HG03354 (cell line): ENCODE data around the gene CNNM2.
"Not testable (repeated sequence)": the region's sequence is repeated elsewhere in the genome, so short reads cannot be mapped to it uniquely, and the experiment has no call there.

Experiments used
- ATAC-seq: cut with Tn5 transposase; IDR thresholded peaks from one replicate; pipeline ENCODE4 v1.9.1; 2021; ENCODE audit warnings: mild to moderate bottlenecking; ENCODE audit not compliant: unreplicated experiment, poor library complexity, severe bottlenecking

Gene CNNM2

GRCh38 chr10:102919992-102920739 is 2.1 kb downstream of the CNNM2 start:
- ATAC-seq: no peak

GRCh38 chr10:102923601-102924000 is 5.5 kb downstream of the CNNM2 start:
- no peak for ATAC-seq

GRCh38 chr10:102926842-102927241 is 8.7 kb downstream of the CNNM2 start:
- no peak for ATAC-seq

- no peak for ATAC-seq
These were observed 9.4 kb downstream of the CNNM2 start for GRCh38 chr10:102927311-102928010.

GRCh38 chr10:102928442-102928841 is 10.3 kb downstream of the CNNM2 start:
- ATAC-seq: not testable (repeated sequence)

GRCh38 chr10:102930720-102931119 is 12.6 kb downstream of the CNNM2 start:
- no peak for ATAC-seq

GRCh38 chr10:102931643-102932042 is 13.5 kb downstream of the CNNM2 start:
- no peak for ATAC-seq

GRCh38 chr10:102935505-102935904 is 17.4 kb downstream of the CNNM2 start:
- ATAC-seq: no peak

GRCh38 chr10:102935939-102936605 is 18.0 kb downstream of the CNNM2 start:
- no peak for ATAC-seq

- ATAC-seq: no peak
These were observed 23.3 kb downstream of the CNNM2 start for GRCh38 chr10:102941401-102941800.

GRCh38 chr10:102945449-102945848 is 27.4 kb downstream of the CNNM2 start:
- no peak for ATAC-seq

- no peak for ATAC-seq
These were observed 27.9 kb downstream of the CNNM2 start for GRCh38 chr10:102945962-102946361.

- no peak for ATAC-seq
These were observed 28.9 kb downstream of the CNNM2 start for GRCh38 chr10:102946992-102947391.

GRCh38 chr10:102948176-102948575 is 30.1 kb downstream of the CNNM2 start:
- no peak for ATAC-seq

GRCh38 chr10:102948786-102949185 is 30.7 kb downstream of the CNNM2 start:
- ATAC-seq: no peak

- no peak for ATAC-seq
These were observed 31.8 kb downstream of the CNNM2 start for GRCh38 chr10:102949916-102950315.

GRCh38 chr10:102951316-102951715 is 33.2 kb downstream of the CNNM2 start:
- ATAC-seq: no peak

- no peak for ATAC-seq
These were observed 41.3 kb downstream of the CNNM2 start for GRCh38 chr10:102959360-102959759.

GRCh38 chr10:102960157-102960556 is 42.1 kb downstream of the CNNM2 start:
- ATAC-seq: no peak

- ATAC-seq: no peak
These were observed 44.2 kb downstream of the CNNM2 start for GRCh38 chr10:102962267-102962666.
